ENCODE measurements around the gene ZNF414.

GRCh38 chr19:8536282-8536681 lies 22.3 kb upstream of the ZNF414 start:
- TF ChIP-seq EZH2 (IDR thresholded peaks at IDR 0.05; ENCODE audit: insufficient read depth, poor library complexity, severe bottlenecking) (no peak), EZH2phosphoT487 (IDR thresholded peaks at IDR 0.05; ENCODE audit: insufficient read depth, low read depth) (no peak)
